ENCODE data around the gene PRLR. TPM values are rescaled to one million over a fixed set of nuclear protein-coding genes. Genes with fewer than 3 reads are reported as not detected.

The PRLR gene
- total RNA-seq, 4 donors from 2014 or later: 9.1 to 69.5 (median 54.1) TPM

- no peak overlapping the region for H3K4me3 ChIP-seq
- no peak for DNase-seq
- TF ChIP-seq POLR2A (IDR thresholded peaks at IDR 0.05): no peak
- no peak for TF ChIP-seq CTCF (IDR thresholded peaks at IDR 0.05)
- no peaks in the 10 kb centered on the region for H3K27me3 ChIP-seq
- no peaks in the 10 kb centered on the region for H3K9me3 ChIP-seq
- no peak overlapping the region for H3K27ac ChIP-seq
- H3K36me3 ChIP-seq: no peaks in the 10 kb centered on the region
- H3K4me1 ChIP-seq: no peaks in the 10 kb centered on the region
Measured at GRCh38 chr5:35004200-35004599, 226.1 kb downstream of the PRLR start.

- no peaks in the 10 kb centered on the region for H3K9me3 ChIP-seq
- H3K27me3 ChIP-seq: no peaks in the 10 kb centered on the region
- no peaks in the 10 kb centered on the region for H3K36me3 ChIP-seq
- H3K27ac ChIP-seq: no peak overlapping the region
- H3K4me1 ChIP-seq: no peaks in the 10 kb centered on the region
- no peak overlapping the region for H3K4me3 ChIP-seq
- DNase-seq: peak; percentile 17 to 65 (median 58)
- TF ChIP-seq POLR2A (IDR thresholded peaks at IDR 0.05) (no peak), CTCF (IDR thresholded peaks at IDR 0.05) (peak; percentile 48 to 79 (median 58))
Measured at GRCh38 chr5:35003018-35003957, 227.0 kb downstream of the PRLR start.

GRCh38 chr5:35002459-35002858 lies 227.8 kb downstream of the PRLR start:
- DNase-seq: no peak
- Histone ChIP-seq H3K9me3 (no peaks in the 10 kb centered on the region), H3K27me3 (no peaks in the 10 kb centered on the region), H3K4me1 (no peaks in the 10 kb centered on the region), H3K36me3 (no peaks in the 10 kb centered on the region), H3K27ac (no peak overlapping the region), H3K4me3 (no peak overlapping the region)
- TF ChIP-seq POLR2A (IDR thresholded peaks at IDR 0.05): no peak
- TF ChIP-seq CTCF (IDR thresholded peaks at IDR 0.05): no peak

DNA sequence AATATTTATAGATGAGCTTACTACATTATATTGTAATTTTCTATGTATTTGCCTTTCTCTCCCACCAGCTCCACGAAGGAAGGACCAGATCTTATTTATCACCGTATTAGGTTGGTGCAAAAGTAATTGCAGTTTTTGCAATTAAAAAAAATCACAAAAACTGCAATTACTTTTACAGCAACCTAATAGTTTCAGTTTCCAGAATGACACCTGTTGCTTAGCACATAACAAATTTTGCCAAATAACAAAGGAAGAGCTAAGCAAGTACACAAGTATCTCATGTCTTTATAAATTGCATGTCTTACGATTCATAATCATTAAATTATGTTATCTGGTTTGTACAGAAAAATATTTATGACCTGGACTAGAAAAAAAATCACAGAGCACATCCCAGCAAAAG lies 228.4 kb downstream of the PRLR start:
- no peaks in the 10 kb centered on the region for H3K36me3 ChIP-seq
- no peak overlapping the region for H3K27ac ChIP-seq
- no peaks in the 10 kb centered on the region for H3K27me3 ChIP-seq
- H3K4me1 ChIP-seq: no peaks in the 10 kb centered on the region
- H3K9me3 ChIP-seq: no peaks in the 10 kb centered on the region
- TF ChIP-seq CTCF (IDR thresholded peaks at IDR 0.05): no peak
- no peak for TF ChIP-seq POLR2A (IDR thresholded peaks at IDR 0.05)
- no peak overlapping the region for H3K4me3 ChIP-seq
- DNase-seq: no peak

Other genes with a start within 250 kb of the PRLR start
- 10 to 100 TPM in 1 of 4 donors, 1 to 10 TPM in 2, not detected in 1; 4.8 to 11.2 (median 5.5) TPM for gene AGXT2, start 182.5 kb downstream of the PRLR start, total RNA-seq

All from Peyer's patch (tissue), 4 donors.